IPS-NIHi11 (cell line): ENCODE data around the gene HOXA9.

Experiments
- DNase-seq: peaks from one replicate; pipeline ENCODE4 v3.0.0; 2012; ENCODE audit warnings: mixed read lengths, low spot score

The HOXA9 gene

GRCh38 chr7:27112955-27113949 is 52.1 kb downstream of the HOXA9 start:
- peak; percentile 60 for DNase-seq
